Mesenteric fat pad (tissue), 1 donor: ENCODE results near the gene PSMD14. TPM values are rescaled to one million over a fixed set of nuclear protein-coding genes. Genes with fewer than 3 reads are reported as not detected.

Experiments used
- DNase-seq: peaks from one replicate; pipeline ENCODE4 v3.0.0-alpha.2; 2020; ENCODE audit warnings: low spot score
- total RNA-seq: library from RNA; stranded (reverse); fragmentation: NEBNext Ultra II Directional; extraction: Animal tissue kit (Norgen Biotek cat#: 25700); gene quantifications from one replicate; pipeline ENCODE4 v1.2.1, GENCODE V29; 2021
- donor health status: DM: yes; HTN: yes; CAD: no.

PSMD14 gene
- total RNA-seq, 1 donor from 2014 or later = 50.3 TPM

- no peak for DNase-seq
These were observed 110.1 kb downstream of the PSMD14 start for GRCh38 chr2:161418275-161418714.

DNA sequence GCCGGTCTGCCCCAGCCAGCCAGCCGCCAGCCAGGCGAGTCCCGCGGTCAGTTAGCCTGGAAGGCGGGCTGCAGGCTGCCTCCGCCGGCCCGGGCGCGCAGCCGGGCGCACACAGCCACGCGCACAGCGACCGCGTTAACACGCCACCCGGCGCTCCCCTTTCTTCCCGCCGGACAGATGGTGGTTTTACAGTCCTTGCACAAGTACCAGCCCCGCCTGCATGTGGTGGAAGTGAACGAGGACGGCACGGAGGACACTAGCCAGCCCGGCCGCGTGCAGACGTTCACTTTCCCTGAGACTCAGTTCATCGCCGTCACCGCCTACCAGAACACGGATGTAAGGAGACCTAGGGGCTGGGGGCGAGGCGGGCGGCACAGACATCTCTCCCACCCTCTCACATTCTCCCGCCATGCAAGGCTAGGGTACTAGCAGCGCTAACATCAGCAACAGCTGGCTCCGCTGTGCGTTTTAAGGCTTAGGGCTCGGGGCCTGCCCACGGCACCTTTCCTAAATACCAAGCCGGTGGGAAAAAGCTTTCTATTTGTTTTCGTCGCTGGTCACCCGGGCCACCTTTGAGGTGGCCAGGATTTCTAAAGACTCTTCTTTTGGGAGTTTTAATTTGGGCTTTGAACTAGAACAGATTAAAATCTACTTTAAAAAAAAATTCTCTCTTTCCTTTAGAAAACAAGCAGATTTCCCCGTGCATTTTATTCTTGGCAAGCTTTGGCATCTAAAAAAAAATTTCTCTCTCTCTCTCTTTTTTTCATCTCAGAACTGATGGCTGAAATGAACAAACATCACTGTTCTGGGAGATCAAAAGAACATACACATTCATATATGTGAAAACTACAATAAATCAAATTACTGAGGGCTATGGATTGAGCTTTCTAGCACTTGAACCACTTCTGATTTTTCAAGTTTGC, 110.8 kb downstream of the PSMD14 start:
- no peak for DNase-seq

- DNase-seq = no peak
These were observed 111.5 kb downstream of the PSMD14 start for GRCh38 chr2:161419638-161420190.

DNA sequence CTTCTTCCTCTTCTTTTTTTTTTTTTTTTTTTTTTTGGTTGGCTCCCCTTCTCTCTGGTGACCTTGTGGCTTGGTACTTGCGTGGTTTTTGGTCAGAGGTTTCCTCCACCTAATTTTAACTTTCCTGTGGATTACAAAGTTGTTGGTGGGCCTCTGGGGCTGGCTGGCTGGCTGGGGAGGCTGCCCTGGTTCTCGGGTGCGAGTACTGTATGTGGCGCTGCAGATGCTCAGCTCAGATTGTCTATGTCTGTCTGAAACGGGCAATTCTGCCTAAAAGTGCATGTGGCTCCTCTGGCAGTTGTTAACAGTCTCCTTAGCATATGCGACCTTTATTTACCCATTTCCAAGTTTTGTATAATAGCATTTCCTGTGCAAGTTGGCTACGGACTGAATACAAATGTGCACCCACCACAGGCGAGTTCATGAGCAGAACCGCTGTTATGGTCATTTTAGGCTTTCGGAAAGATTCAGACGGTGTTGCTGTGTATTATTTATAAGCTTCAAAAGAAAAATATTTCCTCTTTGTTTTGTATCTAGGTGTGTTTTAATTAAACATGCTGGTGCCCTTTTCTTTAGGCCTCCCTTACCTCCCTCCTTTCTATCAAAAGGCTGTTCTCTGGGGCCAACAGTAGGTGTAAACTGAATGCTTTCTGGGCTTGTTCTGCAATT, 112.3 kb downstream of the PSMD14 start:
- DNase-seq = no peak

GRCh38 chr2:161421686-161422085, 113.5 kb downstream of the PSMD14 start:
- DNase-seq = no peak

- DNase-seq = no peak
These were observed 114.7 kb downstream of the PSMD14 start for GRCh38 chr2:161422816-161423403.

DNA sequence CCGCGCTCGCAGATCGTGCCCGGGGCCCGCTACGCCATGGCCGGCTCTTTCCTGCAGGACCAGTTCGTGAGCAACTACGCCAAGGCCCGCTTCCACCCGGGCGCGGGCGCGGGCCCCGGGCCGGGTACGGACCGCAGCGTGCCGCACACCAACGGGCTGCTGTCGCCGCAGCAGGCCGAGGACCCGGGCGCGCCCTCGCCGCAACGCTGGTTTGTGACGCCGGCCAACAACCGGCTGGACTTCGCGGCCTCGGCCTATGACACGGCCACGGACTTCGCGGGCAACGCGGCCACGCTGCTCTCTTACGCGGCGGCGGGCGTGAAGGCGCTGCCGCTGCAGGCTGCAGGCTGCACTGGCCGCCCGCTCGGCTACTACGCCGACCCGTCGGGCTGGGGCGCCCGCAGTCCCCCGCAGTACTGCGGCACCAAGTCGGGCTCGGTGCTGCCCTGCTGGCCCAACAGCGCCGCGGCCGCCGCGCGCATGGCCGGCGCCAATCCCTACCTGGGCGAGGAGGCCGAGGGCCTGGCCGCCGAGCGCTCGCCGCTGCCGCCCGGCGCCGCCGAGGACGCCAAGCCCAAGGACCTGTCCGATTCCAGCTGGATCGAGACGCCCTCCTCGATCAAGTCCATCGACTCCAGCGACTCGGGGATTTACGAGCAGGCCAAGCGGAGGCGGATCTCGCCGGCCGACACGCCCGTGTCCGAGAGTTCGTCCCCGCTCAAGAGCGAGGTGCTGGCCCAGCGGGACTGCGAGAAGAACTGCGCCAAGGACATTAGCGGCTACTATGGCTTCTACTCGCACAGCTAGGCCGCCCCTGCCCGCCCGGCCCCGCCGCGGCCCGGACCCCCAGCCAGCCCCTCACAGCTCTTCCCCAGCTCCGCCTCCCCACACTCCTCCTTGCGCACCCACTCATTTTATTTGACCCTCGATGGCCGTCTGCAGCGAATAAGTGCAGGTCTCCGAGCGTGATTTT, 115.5 kb downstream of the PSMD14 start:
- DNase-seq = no peak

GRCh38 chr2:161424394-161424769, 116.2 kb downstream of the PSMD14 start:
- no peak for DNase-seq

DNA sequence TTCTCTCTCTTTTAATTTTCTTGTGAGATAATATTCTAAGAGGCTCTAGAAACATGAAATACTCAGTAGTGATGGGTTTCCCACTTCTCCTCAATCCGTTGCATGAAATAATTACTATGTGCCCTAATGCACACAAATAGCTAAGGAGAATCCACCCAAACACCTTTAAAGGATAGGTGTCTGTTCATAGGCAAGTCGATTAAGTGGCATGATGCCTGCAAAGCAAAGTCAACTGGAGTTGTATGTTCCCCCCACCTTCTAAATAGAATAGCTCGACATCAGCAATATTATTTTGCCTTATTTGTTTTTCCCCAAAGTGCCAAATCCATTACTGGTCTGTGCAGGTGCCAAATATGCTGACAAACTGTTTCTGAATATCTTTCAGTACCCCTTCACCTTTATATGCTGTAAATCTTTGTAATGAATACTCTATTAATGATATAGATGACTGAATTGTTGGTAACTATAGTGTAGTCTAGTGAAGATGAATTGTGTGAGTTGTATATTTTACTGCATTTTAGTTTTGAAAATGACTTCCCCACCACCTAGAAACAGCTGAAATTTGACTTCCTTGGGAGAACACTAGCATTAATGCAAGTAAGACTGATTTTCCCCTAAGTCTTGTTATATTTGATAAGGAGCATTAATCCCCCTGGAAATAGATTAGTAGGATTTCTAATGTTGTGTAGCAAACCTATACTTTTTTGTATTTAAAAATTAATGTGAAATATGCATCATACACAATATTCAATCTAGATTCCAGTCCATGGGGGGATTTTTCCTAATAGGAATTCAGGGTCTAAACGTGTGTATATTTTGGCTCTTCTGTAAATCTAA, 116.9 kb downstream of the PSMD14 start:
- no peak for DNase-seq

- no peak for DNase-seq
These were observed 117.7 kb downstream of the PSMD14 start for GRCh38 chr2:161425728-161426454.

GRCh38 chr2:161426455-161426921, 118.3 kb downstream of the PSMD14 start:
- DNase-seq = no peak

DNA sequence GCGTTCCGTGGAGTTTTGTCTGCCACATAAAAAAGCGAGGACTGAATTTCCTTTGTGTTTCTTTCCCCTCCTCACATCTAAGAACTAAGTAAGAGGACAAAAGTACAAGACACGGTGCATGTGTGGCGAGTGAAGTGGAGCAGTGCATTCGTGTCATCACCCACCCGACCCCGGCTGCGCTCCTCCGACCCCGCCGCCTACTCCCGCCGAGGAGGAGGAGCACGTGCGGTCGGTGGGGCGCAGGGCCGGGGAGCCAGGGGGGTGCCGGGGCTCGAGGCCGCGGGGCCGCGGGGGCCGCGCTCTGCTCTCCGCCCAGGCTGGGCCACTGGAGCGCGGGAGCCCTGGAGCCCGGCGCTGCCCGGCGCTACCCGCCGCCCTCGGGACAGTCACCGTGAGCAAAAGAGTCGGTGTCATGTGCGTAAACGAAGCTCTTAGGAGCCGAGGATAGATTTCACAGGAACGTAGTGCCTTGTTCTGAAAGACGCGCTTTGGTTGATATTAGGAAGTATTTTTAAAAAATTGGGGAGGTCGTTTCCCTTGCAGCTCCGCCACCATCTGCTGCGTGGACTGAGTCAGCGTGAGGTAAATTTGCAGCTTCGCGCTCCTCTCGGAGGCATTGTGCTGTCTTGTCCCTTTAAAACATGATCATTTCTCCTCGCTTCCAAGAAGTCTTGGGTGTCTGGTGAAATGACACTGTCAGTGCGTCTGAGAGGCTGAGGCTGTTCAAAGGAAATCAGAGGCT, 118.9 kb downstream of the PSMD14 start:
- no peak for DNase-seq

GRCh38 chr2:161427664-161428587, 119.7 kb downstream of the PSMD14 start:
- no peak for DNase-seq

DNA sequence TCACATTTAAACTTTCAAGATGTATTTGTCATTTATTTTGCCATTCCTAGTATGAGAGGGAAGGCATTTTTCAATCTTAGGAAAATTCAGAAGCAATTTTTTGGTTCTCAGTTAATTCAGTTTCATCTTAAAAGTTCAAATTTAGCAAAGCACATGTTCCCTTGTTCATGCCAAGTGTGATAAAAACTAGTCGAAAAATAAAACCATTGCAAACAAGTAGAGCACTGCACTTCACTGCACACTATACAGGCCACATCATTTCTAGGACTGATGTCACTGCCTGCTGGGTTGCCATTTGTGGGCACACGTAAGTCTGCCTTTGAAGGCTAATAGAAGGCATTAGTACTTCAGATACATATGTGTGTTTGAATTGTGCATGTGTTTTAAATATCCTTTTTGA, 122.2 kb downstream of the PSMD14 start:
- DNase-seq = no peak

- DNase-seq = no peak
These were observed 123.9 kb downstream of the PSMD14 start for GRCh38 chr2:161432107-161432506.

DNA sequence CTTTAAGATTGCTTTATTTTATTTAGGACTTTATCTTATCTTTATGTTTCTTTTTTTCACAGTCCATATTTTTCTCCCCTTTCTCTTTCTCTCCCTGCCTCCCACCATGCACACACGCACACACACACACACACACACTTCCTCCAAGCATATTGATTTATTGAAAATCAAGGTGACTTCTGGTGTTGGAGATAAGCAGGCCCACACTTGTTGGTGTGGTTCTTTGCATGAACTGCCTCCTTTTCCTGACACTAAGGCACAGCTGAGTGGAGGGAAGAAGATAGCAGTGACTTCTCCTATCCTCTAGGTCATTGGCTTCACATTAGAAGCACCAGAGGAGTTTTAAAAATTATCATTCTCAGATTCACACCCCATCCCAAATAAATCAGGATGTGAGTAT, 125.9 kb downstream of the PSMD14 start:
- no peak for DNase-seq

DNA sequence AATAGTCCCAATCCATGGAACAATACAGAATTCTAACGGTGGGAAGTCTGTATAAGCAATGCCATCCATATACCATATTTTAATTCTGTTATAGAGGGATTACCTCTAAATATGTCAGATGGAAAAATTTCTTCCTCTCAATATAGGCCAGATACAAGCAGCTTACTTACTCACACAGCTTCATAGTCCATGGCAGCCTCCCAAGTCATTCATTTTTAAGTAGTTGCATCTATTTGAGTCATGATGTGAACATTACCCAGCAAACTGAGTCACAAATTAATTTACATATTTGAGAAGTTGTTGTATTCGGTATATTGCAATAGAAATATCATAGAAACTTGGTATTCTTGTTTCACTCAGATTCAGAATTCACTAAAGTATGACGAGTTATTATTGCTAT, 128.2 kb downstream of the PSMD14 start:
- DNase-seq = no peak
